HepG2 (cell line): ENCODE measurements around the gene STXBP2. TPM values are rescaled to one million over a fixed set of nuclear protein-coding genes. Genes with fewer than 3 reads are reported as not detected.

Experiments
- BCLAF1 ChIP-seq: fragments of 450-650 bp; IDR thresholded peaks from 2 replicates; pipeline ENCODE4 v1.6.1; 2017; ENCODE audit warnings: mild to moderate bottlenecking
- E2F5 ChIP-seq: sonication (generic); formaldehyde crosslinking; conservative IDR thresholded peaks from 2 replicates; pipeline ENCODE4 v1.4.0; 2020; ENCODE audit warnings: missing genetic modification reagents
- EZH2 ChIP-seq: conservative IDR thresholded peaks from 2 replicates; pipeline ENCODE4 v1.6.1; 2012; ENCODE audit warnings: mild to moderate bottlenecking, low read depth, low read length, moderate library complexity
- MEF2D ChIP-seq: sonication (generic); formaldehyde crosslinking; IDR thresholded peaks from 2 replicates; pipeline ENCODE4 v1.5.1; 2020; ENCODE audit warnings: mild to moderate bottlenecking, missing genetic modification reagents
- NR2F1 ChIP-seq, 2 experiments: fragments of 450-650 bp in 1 of 2; formaldehyde crosslinking in 1 of 2; IDR thresholded peaks; 2 replicates each; pipeline versions ENCODE4 v1.5.0 to v1.6.1; 2016 to 2020; ENCODE audit warnings: mild to moderate bottlenecking in 1 of 2, missing compliant biosample characterization in 1 of 2, missing genetic modification reagents in 1 of 2, moderate library complexity in 1 of 2
- POLR2AphosphoS5 ChIP-seq: IDR thresholded peaks from 2 replicates; pipeline ENCODE4 v1.6.1; 2012; ENCODE audit warnings: low read depth, low read length
- PPARG ChIP-seq: conservative IDR thresholded peaks from 2 replicates; pipeline ENCODE4 v1.6.1; 2016; ENCODE audit warnings: missing biosample characterization, missing genetic modification reagents
- RARG ChIP-seq: sonication (generic); formaldehyde crosslinking; IDR thresholded peaks from 2 replicates; pipeline ENCODE4 v1.4.0; 2020; ENCODE audit warnings: low read depth, mild to moderate bottlenecking, missing genetic modification reagents
- REL ChIP-seq: sonication (generic); formaldehyde crosslinking; conservative IDR thresholded peaks from 2 replicates; pipeline ENCODE4 v1.8.0; 2022; ENCODE audit warnings: mild to moderate bottlenecking, missing genetic modification reagents, moderate library complexity
- RERE ChIP-seq: IDR thresholded peaks from 2 replicates; pipeline ENCODE4 v1.6.1; 2016; ENCODE audit warnings: low read depth, missing genetic modification reagents, missing compliant biosample characterization
- THAP8 ChIP-seq: sonication (generic); formaldehyde crosslinking; IDR thresholded peaks from 2 replicates; pipeline ENCODE4 v1.5.1; 2020; ENCODE audit warnings: missing genetic modification reagents, mild to moderate bottlenecking, borderline replicate concordance
- ZBTB38 ChIP-seq: sonication (generic); formaldehyde crosslinking; IDR thresholded peaks from 2 replicates; pipeline ENCODE4 v1.5.1; 2020; ENCODE audit warnings: mild to moderate bottlenecking, missing genetic modification reagents
- ZNF512B ChIP-seq: sonication (generic); formaldehyde crosslinking; IDR thresholded peaks from 2 replicates; pipeline ENCODE4 v1.5.1; 2020; ENCODE audit warnings: missing genetic modification reagents, mild to moderate bottlenecking, borderline replicate concordance
- ZNF558 ChIP-seq: sonication (generic); formaldehyde crosslinking; IDR thresholded peaks from 2 replicates; pipeline ENCODE4 v1.9.0; 2022; ENCODE audit warnings: mild to moderate bottlenecking, missing genetic modification reagents, borderline replicate concordance
- ZNF563 ChIP-seq: sonication (generic); formaldehyde crosslinking; IDR thresholded peaks from 2 replicates; pipeline ENCODE4 v1.8.0; 2022; ENCODE audit warnings: mild to moderate bottlenecking, moderate library complexity, missing genetic modification reagents
- ZNF615 ChIP-seq: sonication (generic); formaldehyde crosslinking; IDR thresholded peaks from 2 replicates; pipeline ENCODE4 v1.5.0; 2020; ENCODE audit warnings: mild to moderate bottlenecking, missing genetic modification reagents, borderline replicate concordance
- polyA plus RNA-seq, 8 experiments: library from polyadenylated mRNA; depleted of rRNA in 3 of 8; stranded (reverse) in 7 of 8; unstranded in 1 of 8; fragments of >200 nt; fragmentation: Illumina TruSeq in 4 of 8; extraction: Trizol in 4 of 8; gene quantifications; 2 replicates each; pipeline versions ENCODE4 v1.2.1 to v1.2.3, GENCODE V29; 2011 to 2016; ENCODE audit warnings: low read depth in 4 of 8, missing spikeins in 1 of 8, mixed read lengths in 1 of 8; ENCODE audit not compliant: insufficient read depth in 1 of 8
- total RNA-seq, 5 experiments: library from RNA; depleted of rRNA; stranded (reverse); fragments of >200 nt; fragmentation: Illumina TruSeq; extraction: Trizol; gene quantifications; 2 replicates each; pipeline ENCODE4 v1.2.3, GENCODE V29; 2016; ENCODE audit warnings: low read depth in 1 of 5

Gene STXBP2
- total and polyA plus RNA-seq, 2 of the 13 experiments (the other 11 are each of a cell fraction or from before 2014, with no cell fraction given), result 22.8 to 40.1 TPM

GRCh38 chr19:7636691-7637373 lies at the start of gene STXBP2 (continued):
- no peak for TF ChIP-seq BCLAF1
- TF ChIP-seq ZNF558 (CRISPR knock-in tag), result no peak
- TF ChIP-seq MEF2D, result 0 out of 2 replicates have a peak, but pooled peaks have one; percentile 38
- TF ChIP-seq REL (CRISPR knock-in tag), result no peak
- no peak for TF ChIP-seq E2F5 (CRISPR knock-in tag)
- TF ChIP-seq ZNF563 (CRISPR knock-in tag), result peak; percentile 66; the same call in 1 of the 2 replicates
- no peak for TF ChIP-seq PPARG (CRISPR knock-in tag)
- TF ChIP-seq RARG, result no peak
- no peak for TF ChIP-seq RERE (CRISPR knock-in tag)
- TF ChIP-seq POLR2AphosphoS5, result peak; percentile 77
- no peak for TF ChIP-seq ZNF615 (CRISPR knock-in tag)
- no peak for TF ChIP-seq NR2F1 (CRISPR knock-in tag; IDR thresholded peaks at IDR 0.05)
- TF ChIP-seq ZBTB38 (CRISPR knock-in tag), result peak; percentile 86
- no peak for TF ChIP-seq EZH2
- no peak for TF ChIP-seq THAP8 (CRISPR knock-in tag)
- TF ChIP-seq ZNF512B (CRISPR knock-in tag), result no peak
